ENCODE data around the gene GPC6.
"Not testable (repeated sequence)": the region's sequence is repeated elsewhere in the genome, so short reads cannot be mapped to it uniquely, and the experiment has no call there.

The GPC6 gene

DNA sequence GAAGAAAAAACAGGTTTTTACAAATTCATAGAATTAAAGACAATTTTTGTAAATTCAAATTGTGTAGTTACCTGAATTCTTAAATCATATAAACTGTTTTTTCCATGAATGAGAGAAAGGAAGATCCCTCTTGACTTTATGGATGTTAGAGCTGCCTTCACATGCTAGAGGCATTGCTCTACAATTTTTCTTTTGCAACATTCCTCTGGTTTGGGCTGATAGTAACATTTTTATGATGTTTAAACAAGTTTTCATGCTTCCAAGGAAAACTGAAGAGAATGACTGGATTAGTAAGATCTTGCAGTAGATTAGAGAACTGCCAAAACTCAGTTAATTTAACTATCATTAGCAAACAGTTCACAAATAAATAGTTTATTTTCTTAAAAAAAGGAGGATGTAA lies 250.6 kb downstream of the GPC6 start:
- Histone ChIP-seq H3K27ac (ENCODE audit: low read depth, low read length) (no peak overlapping the region), H3K79me2 (ENCODE audit: insufficient read depth, low read length) (no peaks in the 10 kb centered on the region), H3K9me2 (replicated peaks; ENCODE audit: insufficient read depth, low read length) (no peaks in the 10 kb centered on the region), H3K9ac (ENCODE audit: low read length) (no peak overlapping the region), H3K4me2 (ENCODE audit: low read depth, low read length, poor library complexity, severe bottlenecking) (no peak overlapping the region), H3K27me3 (ENCODE audit: low read length) (no peaks in the 10 kb centered on the region), H4K20me1 (ENCODE audit: low read depth, low read length) (no peaks in the 10 kb centered on the region), H3F3A (ENCODE audit: insufficient read depth) (no peaks in the 10 kb centered on the region), H3K9me3 (ENCODE audit: insufficient read depth, low read length) (0 out of 2 replicates have a peak, but pooled peaks cover 3% of the 10 kb centered on the region), H2AFZ (ENCODE audit: low read depth, low read length, severe bottlenecking) (no peak overlapping the region), H3K36me3 (ENCODE audit: low read length) (no peaks in the 10 kb centered on the region), H3K4me3 (ENCODE audit: insufficient read depth, low read length, poor library complexity, severe bottlenecking) (no peak overlapping the region)
- TF ChIP-seq CTCF (IDR thresholded peaks at IDR 0.05; ENCODE audit: insufficient read depth, low read length, poor library complexity, severe bottlenecking) (no peak), EZH2phosphoT487 (conservative IDR thresholded peaks at IDR 0.05; ENCODE audit: low read length) (no peak)

DNA sequence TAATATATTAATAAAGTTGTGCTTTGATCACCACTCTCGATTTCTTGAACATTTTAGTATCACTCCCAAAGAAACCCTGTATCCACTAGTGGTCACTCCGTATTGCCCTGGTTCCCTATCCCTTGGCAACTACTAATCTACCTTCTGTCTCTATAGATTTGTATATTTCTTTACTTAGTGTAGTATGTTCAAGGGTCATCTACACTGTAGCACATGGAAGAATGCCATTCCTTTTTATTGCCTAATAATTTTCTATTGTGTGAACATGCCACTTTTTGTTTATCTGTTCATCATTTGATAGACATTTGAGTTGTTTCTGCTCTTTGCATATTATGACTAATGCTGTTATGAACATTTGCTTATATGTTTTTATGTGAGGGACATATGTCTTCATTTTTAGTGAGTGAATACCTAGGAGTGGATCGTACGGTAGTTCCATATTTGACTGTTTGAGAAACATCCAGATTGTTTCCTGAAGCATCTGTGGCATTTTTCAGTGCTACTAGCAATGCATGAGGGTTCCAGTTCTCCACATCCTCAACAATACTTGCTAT lies 254.0 kb downstream of the GPC6 start:
- Histone ChIP-seq H3K9ac (ENCODE audit: low read length) (no peak overlapping the region), H2AFZ (ENCODE audit: low read depth, low read length, severe bottlenecking) (no peak overlapping the region), H3K9me2 (replicated peaks; ENCODE audit: insufficient read depth, low read length) (no peaks in the 10 kb centered on the region), H3K27me3 (ENCODE audit: low read length) (no peaks in the 10 kb centered on the region), H3K27ac (ENCODE audit: low read depth, low read length) (no peak overlapping the region), H3K4me2 (ENCODE audit: low read depth, low read length, poor library complexity, severe bottlenecking) (no peak overlapping the region), H3K36me3 (ENCODE audit: low read length) (no peaks in the 10 kb centered on the region), H3F3A (ENCODE audit: insufficient read depth) (no peaks in the 10 kb centered on the region), H3K79me2 (ENCODE audit: insufficient read depth, low read length) (no peaks in the 10 kb centered on the region), H4K20me1 (ENCODE audit: low read depth, low read length) (no peaks in the 10 kb centered on the region), H3K9me3 (ENCODE audit: insufficient read depth, low read length) (no peaks in the 10 kb centered on the region), H3K4me3 (ENCODE audit: insufficient read depth, low read length, poor library complexity, severe bottlenecking) (no peak overlapping the region)
- TF ChIP-seq CTCF (IDR thresholded peaks at IDR 0.05; ENCODE audit: insufficient read depth, low read length, poor library complexity, severe bottlenecking) (no peak), EZH2phosphoT487 (conservative IDR thresholded peaks at IDR 0.05; ENCODE audit: low read length) (no peak)

DNA sequence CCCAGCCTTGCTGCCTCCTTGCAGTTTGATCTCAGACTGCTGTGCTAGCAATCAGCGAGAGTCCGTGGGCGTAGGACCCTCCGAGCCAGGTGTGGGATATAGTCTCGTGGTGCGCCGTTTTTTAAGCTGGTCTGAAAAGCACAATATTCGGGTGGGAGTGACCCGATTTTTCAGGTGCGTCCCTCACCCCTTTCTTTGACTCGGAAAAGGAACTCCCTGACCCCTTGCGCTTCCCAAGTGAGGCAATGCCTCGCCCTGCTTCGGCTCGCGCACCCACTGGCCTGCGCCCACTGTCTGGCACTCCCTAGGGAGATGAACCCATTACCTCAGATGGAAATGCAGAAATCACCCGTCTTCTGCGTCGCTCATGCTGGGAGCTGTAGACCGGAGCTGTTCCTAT lies 269.5 kb downstream of the GPC6 start:
- not testable (repeated sequence) for H3K4me2 ChIP-seq (ENCODE audit: low read depth, low read length, poor library complexity, severe bottlenecking); H3K4me3 ChIP-seq (ENCODE audit: insufficient read depth, low read length, poor library complexity, severe bottlenecking); H2AFZ ChIP-seq (ENCODE audit: low read depth, low read length, severe bottlenecking); H4K20me1 ChIP-seq (ENCODE audit: low read depth, low read length); H3K9me3 ChIP-seq (ENCODE audit: insufficient read depth, low read length); H3K9ac ChIP-seq (ENCODE audit: low read length); H3K79me2 ChIP-seq (ENCODE audit: insufficient read depth, low read length); H3K9me2 ChIP-seq (replicated peaks; ENCODE audit: insufficient read depth, low read length); H3F3A ChIP-seq (ENCODE audit: insufficient read depth); H3K27me3 ChIP-seq (ENCODE audit: low read length); H3K36me3 ChIP-seq (ENCODE audit: low read length); H3K27ac ChIP-seq (ENCODE audit: low read depth, low read length)

DNA sequence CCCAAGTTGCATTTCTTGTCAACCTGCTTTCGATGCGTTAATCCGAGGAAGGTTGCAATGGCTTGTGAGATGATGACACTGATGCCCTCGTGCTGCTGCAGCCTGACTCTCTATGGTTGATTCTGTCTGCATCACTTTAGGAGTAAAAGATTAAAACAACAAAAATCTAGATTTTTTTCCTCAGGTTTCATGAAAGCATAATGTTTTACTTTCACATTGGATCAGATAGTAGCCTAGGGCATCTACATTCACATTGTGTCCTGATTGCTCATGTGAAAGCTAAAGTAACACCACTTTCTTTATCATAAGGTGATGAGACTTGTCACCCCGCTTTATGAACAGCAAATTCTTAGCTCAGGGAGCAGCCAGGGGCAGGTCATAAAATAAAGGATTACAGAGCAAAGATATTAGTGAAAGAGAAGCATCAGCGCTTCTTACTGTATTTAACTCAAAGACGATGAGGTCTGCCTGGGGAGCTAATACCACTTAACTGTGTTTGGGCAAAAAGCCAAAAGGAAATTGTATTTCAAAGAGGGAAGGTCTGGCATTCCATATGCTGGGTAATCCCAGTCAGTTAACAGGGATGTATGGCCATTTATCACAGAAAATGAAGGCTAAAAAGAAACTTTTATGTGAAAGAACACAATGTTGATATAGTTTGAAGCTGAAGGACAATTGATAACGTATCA lies 270.5 kb downstream of the GPC6 start:
- no peak for TF ChIP-seq CTCF (IDR thresholded peaks at IDR 0.05; ENCODE audit: insufficient read depth, low read length, poor library complexity, severe bottlenecking)
- TF ChIP-seq EZH2phosphoT487 (conservative IDR thresholded peaks at IDR 0.05; ENCODE audit: low read length) = no peak
- Histone ChIP-seq H2AFZ (ENCODE audit: low read depth, low read length, severe bottlenecking) (no peak overlapping the region), H3K4me2 (ENCODE audit: low read depth, low read length, poor library complexity, severe bottlenecking) (no peak overlapping the region), H3K9me2 (replicated peaks; ENCODE audit: insufficient read depth, low read length) (no peaks in the 10 kb centered on the region), H3K36me3 (ENCODE audit: low read length) (no peaks in the 10 kb centered on the region), H3K27ac (ENCODE audit: low read depth, low read length) (no peak overlapping the region), H3K9me3 (ENCODE audit: insufficient read depth, low read length) (0 out of 2 replicates have a peak, but pooled peaks cover 6% of the 10 kb centered on the region), H4K20me1 (ENCODE audit: low read depth, low read length) (no peaks in the 10 kb centered on the region), H3K9ac (ENCODE audit: low read length) (no peak overlapping the region), H3K27me3 (ENCODE audit: low read length) (no peaks in the 10 kb centered on the region), H3K4me3 (ENCODE audit: insufficient read depth, low read length, poor library complexity, severe bottlenecking) (no peak overlapping the region), H3F3A (ENCODE audit: insufficient read depth) (no peaks in the 10 kb centered on the region), H3K79me2 (ENCODE audit: insufficient read depth, low read length) (no peaks in the 10 kb centered on the region)
